ENCODE data around the gene DOK3.

Gene DOK3

DNA sequence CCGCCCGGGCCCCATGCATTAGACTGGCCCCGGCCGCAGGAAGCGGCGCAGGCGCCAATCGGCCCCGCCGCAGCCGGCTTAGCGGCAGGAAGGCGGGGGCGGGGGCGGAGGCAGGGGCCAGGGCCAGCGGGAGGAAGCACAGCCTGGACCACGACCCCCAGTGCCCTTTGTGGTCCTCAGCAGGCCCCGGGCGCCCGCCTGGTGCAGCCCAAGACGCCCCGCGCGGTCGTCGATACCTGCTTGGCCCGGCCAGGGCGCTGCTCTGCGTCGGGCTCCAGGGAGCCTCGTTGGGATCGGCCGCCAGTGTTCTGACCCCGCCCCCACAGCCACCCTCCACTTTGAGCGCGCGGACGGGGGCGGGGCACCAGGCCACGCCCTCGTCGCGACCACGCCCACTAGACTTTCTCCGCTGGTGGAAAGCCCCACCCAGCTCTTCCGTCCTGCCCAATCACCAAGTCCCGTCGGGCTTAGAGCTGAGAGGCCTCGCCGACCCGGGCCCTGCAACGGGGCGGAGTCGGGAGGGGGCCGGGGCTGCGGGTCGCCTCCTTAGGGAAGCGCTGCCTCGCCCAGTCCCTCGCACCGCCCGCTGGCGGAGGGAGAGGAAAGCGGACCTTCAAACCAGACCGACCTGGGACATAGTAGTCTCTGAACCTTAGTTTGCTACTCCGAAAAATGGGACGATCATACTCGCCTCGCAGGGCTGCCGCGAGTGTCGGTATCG, 12.2 kb downstream of the DOK3 start, which contains the start of gene PDLIM7:
PDLIM7 (minus strand) TSS at position 313 of the 721 bp plus-strand sequence. CDS start 1,092 bp downstream, outside the sequence.
- Histone ChIP-seq H3K4me3 (ENCODE audit: low read length) (peak within 1 kb of the TSS; percentile 76), H3K4me1 (ENCODE audit: control insufficient read depth, insufficient read depth, low read length) (peaks cover 31% of the 10 kb centered on the region), H3K36me3 (ENCODE audit: control insufficient read depth, insufficient read depth, low read length) (peaks cover 2% of the 10 kb centered on the region), H3K9ac (ENCODE audit: low read length) (peak within 1 kb of the TSS; percentile 81), H3K27ac (ENCODE audit: low read depth, low read length) (peak within 1 kb of the TSS; percentile 100), H3K27me3 (ENCODE audit: control insufficient read depth, insufficient read depth, low read length) (peaks cover 4% of the 10 kb centered on the region)

DNA sequence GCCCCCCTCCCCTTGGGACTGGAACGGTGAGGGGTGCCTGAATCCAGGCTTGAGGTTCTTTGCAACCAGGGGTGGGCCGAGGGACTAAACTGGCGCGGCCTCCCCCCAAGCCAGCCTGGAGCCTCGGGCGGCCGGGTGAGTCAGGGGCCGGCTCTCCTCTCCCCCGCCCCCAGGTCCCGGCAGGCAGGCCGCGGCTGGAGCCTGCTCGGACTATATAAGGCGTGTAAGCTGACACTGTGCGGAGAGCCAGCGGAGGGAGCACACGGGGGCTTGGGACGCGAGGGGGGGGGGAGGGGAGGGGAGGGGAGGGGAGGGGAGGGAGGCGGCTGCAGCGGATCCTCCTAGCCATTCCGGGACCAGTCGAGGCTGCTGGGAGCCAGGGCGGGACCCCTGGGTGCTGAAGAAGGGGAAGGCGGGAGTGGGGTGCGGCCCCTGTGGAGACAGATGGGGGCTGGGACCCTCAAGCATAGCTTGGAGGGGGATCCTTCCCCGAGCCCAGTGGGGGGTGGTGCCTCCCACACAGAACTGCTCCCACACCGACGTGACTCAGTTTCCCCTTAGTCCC, 12.8 kb downstream of the DOK3 start:
- H3K27ac ChIP-seq (ENCODE audit: low read depth, low read length): peak overlapping the region; percentile 100
- peak overlapping the region; percentile 81 for H3K9ac ChIP-seq (ENCODE audit: low read length)
- peaks cover 4% of the 10 kb centered on the region for H3K27me3 ChIP-seq (ENCODE audit: control insufficient read depth, insufficient read depth, low read length)
- peak overlapping the region; percentile 76 for H3K4me3 ChIP-seq (ENCODE audit: low read length)
- H3K36me3 ChIP-seq (ENCODE audit: control insufficient read depth, insufficient read depth, low read length): peaks cover 2% of the 10 kb centered on the region
- H3K4me1 ChIP-seq (ENCODE audit: control insufficient read depth, insufficient read depth, low read length): peaks cover 36% of the 10 kb centered on the region

DNA sequence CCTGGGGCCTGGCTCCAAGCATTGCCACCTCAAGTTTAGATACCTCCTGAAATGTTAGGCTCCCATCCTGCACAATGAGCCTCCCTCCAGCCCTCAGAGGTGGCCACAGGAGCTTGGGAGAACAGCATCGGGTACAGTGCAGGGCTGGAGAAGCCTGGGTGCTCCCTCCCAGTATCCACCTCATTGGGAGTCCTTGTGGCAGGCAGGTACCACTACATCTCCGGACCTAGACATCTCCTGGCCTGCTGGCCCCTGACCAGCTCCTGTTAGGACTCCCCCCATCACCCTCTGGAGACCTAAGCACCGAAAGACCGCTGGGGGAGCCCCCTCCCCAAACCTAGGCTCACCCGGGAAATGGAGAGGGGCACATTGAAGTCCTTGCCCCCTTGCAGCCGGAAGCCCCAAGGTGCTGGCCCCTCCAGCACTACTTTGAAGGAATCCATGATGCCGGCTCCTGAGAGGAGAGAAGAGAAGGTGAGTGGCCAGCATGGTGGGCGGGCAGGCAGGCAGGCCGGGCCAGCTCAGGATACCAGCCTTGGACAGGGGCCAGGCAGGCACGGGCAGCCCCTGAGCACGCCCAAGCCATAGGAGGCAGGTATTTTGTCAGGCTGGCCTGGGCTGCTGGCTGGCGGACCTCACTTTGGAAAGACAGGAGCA, 13.4 kb downstream of the DOK3 start:
- Histone ChIP-seq H3K4me1 (ENCODE audit: control insufficient read depth, insufficient read depth, low read length) (peaks cover 36% of the 10 kb centered on the region), H3K4me3 (ENCODE audit: low read length) (peak overlapping the region; percentile 72), H3K36me3 (ENCODE audit: control insufficient read depth, insufficient read depth, low read length) (peaks cover 2% of the 10 kb centered on the region), H3K27ac (ENCODE audit: low read depth, low read length) (peak overlapping the region; percentile 100), H3K27me3 (ENCODE audit: control insufficient read depth, insufficient read depth, low read length) (peaks cover 4% of the 10 kb centered on the region), H3K9ac (ENCODE audit: low read length) (peak overlapping the region; percentile 69)

DNA sequence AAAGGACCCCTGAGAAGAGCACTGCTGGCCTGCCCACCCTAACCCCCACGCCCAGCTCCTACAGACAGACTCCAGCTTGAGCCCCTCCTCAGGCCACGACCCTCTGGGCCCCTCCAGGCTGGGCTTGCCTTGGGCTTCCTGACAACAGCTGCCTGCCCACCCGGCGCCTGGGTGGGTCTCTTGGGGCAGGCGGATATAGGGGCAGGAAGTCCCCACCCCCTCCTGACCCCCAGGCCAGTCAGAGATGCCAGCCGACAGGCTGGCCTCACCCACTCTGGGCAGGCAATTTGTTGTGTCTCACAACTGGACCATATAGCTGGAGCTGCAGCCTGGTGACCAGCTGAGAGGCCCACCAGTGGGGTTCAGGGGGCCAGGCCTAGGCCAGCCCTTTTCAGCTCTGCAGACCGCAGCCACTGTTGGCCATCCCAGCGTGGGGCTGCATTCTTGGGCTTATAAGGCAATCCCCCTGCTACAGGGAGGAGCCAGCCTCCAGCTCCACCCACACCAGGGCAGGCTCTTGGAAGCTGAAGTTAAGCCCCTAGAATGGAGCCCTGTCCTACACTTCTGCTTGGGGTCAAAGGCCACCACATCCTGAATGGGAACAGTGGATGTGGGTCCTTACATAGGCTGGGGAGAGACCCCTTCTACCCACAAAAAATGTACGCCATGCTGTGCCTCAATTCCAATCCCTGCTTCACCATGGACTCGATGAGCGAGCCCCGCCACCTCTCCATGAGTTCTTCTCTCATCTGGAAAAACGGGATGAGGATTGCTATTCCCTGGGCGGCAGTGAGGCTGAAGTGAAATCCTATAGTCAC, 14.2 kb downstream of the DOK3 start:
- peak overlapping the region; percentile 100 for H3K27ac ChIP-seq (ENCODE audit: low read depth, low read length)
- peak overlapping the region; percentile 72 for H3K4me3 ChIP-seq (ENCODE audit: low read length)
- H3K4me1 ChIP-seq (ENCODE audit: control insufficient read depth, insufficient read depth, low read length): peaks cover 40% of the 10 kb centered on the region

DNA sequence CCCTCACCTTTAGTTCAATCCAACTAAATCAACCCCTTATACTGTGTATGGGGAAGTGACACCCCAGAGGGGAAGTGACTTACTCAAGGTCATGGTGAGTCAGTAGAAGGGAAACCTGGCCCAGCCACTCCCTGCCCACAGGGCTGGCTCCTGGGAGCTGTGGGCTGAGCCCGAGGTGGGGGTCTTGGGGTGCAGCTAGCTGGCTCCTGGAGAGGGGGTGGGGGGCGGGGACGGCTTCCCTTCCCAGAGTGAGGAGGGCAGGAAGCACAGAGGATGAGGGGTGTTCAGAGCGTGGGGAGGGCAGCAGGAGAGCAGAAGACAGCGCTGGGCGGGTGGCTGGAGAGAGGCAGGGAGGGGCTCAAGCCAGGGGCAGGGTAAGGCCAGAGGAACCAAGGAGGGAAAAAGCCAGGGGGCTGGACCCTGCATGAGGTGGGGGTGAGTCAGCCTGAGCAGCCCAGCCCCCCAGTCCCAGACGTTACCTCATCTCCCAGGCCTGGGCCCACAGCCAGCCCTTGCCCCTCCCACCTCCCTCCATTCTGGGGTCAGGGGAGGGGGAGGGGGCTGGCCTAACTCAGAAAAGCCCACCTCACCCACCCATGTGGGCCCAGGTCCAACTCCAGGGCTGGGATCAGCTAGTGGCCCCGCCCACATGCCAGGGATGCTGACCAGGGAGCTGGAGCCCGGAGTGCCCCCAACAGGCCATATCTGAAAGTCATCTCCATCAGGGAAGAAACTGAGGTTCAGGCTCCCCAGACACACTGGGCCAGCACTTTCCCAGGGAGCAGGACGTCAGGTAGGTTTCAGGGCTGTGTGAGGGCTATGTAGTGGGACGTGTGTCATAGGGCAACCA, 15.1 kb downstream of the DOK3 start:
- H3K27ac ChIP-seq (ENCODE audit: low read depth, low read length): peak overlapping the region; percentile 100
- H3K27me3 ChIP-seq (ENCODE audit: control insufficient read depth, insufficient read depth, low read length): peaks cover 4% of the 10 kb centered on the region
- H3K36me3 ChIP-seq (ENCODE audit: control insufficient read depth, insufficient read depth, low read length): peaks cover 7% of the 10 kb centered on the region
- H3K4me1 ChIP-seq (ENCODE audit: control insufficient read depth, insufficient read depth, low read length): peaks cover 42% of the 10 kb centered on the region
- peak overlapping the region; percentile 50 for H3K9ac ChIP-seq (ENCODE audit: low read length)
- peak overlapping the region; percentile 72 for H3K4me3 ChIP-seq (ENCODE audit: low read length)

More for the DNA sequence above, 14.2 kb downstream of the DOK3 start:
- Histone ChIP-seq H3K27me3 (ENCODE audit: control insufficient read depth, insufficient read depth, low read length) (peaks cover 4% of the 10 kb centered on the region), H3K9ac (ENCODE audit: low read length) (peak overlapping the region; percentile 69), H3K36me3 (ENCODE audit: control insufficient read depth, insufficient read depth, low read length) (peaks cover 2% of the 10 kb centered on the region)

DNA sequence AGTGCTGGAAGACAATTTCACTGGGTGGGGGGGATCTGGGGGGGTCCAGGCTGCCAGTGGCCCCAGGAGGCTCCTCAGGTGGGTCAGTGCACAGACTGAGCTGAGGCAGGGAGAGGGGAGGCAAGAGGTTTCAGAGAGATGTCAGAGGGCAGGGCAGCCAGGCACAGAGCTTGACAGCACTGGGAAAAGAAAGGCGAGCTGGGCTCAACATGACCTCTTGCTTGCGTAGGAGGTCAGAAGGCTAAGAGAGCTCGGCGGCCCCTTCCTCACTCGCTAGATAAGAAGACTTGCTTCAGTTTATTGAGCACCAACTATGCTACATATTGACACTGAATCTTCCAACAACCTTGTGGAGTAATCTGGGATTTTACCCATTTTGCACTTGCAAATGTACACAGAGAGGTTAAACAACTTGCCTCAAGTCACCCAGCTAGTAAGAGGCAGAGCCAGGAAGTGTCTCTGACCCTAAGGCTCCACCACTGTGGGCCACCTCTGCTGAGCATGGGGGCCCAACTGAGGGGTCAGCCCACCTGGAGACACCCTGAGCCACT, 15.8 kb downstream of the DOK3 start:
- peaks cover 42% of the 10 kb centered on the region for H3K4me1 ChIP-seq (ENCODE audit: control insufficient read depth, insufficient read depth, low read length)

DNA sequence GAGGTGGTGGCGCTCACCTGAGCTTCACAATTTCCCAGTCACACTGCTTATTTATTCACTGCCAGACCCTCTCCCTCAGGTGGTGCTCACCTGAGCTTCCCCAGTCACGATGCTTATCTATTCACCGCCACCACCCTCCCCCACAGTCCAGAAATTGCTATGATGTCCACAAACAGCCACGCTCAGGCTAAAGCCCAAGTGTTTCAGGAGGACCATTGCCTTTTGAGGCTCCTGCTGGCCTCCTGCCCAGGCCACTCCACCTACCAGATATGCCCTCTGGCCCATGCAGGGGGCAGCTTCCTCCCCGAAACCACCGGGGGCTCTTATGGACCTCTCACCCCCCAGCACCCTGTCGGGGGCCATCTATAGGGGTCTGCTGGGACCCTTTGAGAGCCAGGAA, 16.8 kb downstream of the DOK3 start:
- no peaks in the 10 kb centered on the region for H3K27me3 ChIP-seq (ENCODE audit: control insufficient read depth, insufficient read depth, low read length)
- no peak overlapping the region for H3K9ac ChIP-seq (ENCODE audit: low read length)
- H3K36me3 ChIP-seq (ENCODE audit: control insufficient read depth, insufficient read depth, low read length): peaks cover 18% of the 10 kb centered on the region
- H3K27ac ChIP-seq (ENCODE audit: low read depth, low read length): peak overlapping the region; percentile 100
- H3K4me1 ChIP-seq (ENCODE audit: control insufficient read depth, insufficient read depth, low read length): peaks cover 38% of the 10 kb centered on the region
- H3K4me3 ChIP-seq (ENCODE audit: low read length): peak overlapping the region; percentile 37

More for the DNA sequence above, 15.8 kb downstream of the DOK3 start:
- Histone ChIP-seq H3K36me3 (ENCODE audit: control insufficient read depth, insufficient read depth, low read length) (peaks cover 11% of the 10 kb centered on the region), H3K27me3 (ENCODE audit: control insufficient read depth, insufficient read depth, low read length) (peaks cover 4% of the 10 kb centered on the region), H3K27ac (ENCODE audit: low read depth, low read length) (peak overlapping the region; percentile 100), H3K9ac (ENCODE audit: low read length) (no peak overlapping the region), H3K4me3 (ENCODE audit: low read length) (peak overlapping the region; percentile 22)

DNA sequence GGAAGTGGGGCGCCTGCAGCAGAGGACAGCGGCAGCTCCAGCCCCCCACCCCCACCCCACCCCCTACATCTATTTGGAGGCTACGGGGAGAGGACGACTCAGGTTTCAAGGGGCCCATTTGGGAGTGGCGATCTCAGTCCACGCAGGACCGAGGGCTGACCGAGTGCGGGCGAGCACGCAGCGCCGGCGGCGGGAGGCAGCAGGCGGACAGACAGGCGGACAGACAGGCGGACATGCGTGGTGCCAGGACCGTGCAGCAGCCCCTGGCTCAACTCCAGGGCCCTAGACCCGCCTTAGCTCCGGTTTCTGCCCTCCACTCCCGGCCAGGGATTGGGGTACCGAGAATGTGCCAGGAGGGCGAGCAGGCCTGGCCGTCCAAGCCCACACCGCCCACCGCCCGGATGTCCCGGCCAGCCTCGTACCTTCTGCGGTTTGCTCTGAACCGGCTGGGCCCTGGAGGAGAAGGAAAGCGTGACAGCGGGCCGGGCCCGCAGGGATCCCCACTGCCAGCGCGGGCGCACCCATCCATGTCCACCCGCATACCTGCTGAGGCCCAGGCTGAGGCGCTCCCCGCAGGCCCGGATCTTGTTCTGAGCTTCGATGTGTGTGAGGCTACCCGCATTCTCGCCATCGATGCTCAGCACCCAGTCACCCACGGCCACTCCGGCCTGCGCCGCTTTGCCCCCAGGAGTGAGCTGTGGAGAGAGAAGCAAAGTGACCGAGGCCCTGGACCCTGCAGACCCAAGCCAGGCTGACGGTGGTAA, 17.5 kb downstream of the DOK3 start:
- H3K36me3 ChIP-seq (ENCODE audit: control insufficient read depth, insufficient read depth, low read length): peaks cover 23% of the 10 kb centered on the region
- H3K27ac ChIP-seq (ENCODE audit: low read depth, low read length): peak overlapping the region; percentile 100
- no peak overlapping the region for H3K9ac ChIP-seq (ENCODE audit: low read length)
- no peaks in the 10 kb centered on the region for H3K27me3 ChIP-seq (ENCODE audit: control insufficient read depth, insufficient read depth, low read length)
- H3K4me1 ChIP-seq (ENCODE audit: control insufficient read depth, insufficient read depth, low read length): peaks cover 38% of the 10 kb centered on the region
- peak overlapping the region; percentile 37 for H3K4me3 ChIP-seq (ENCODE audit: low read length)

DNA sequence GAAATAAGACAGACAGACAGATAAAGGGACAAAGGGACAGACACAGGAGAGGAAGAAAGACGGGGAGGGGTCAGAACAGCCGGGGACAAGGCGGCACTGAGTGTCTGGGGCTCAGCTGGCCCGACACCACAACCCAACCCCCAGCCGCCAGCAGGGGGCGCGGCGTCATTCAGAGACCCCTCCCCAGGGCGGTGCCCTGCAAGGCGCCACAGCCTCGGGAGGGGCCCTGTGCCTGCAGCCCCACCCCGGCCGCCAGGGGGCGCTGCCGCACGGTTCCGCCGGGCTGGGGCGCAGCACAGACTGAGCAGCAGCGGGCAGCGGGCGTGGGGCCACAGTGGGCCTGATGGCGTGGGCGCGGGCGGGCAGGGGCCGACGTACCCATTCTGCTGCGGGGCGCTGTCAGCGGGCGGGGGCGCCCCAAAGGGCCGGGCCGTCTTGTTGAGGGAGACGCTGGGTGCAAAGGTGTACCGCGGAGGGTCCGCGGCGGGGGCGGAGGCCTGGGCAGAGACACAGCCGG, 18.1 kb downstream of the DOK3 start:
- H3K27ac ChIP-seq (ENCODE audit: low read depth, low read length): peak overlapping the region; percentile 100
- H3K9ac ChIP-seq (ENCODE audit: low read length): no peak overlapping the region

DNA sequence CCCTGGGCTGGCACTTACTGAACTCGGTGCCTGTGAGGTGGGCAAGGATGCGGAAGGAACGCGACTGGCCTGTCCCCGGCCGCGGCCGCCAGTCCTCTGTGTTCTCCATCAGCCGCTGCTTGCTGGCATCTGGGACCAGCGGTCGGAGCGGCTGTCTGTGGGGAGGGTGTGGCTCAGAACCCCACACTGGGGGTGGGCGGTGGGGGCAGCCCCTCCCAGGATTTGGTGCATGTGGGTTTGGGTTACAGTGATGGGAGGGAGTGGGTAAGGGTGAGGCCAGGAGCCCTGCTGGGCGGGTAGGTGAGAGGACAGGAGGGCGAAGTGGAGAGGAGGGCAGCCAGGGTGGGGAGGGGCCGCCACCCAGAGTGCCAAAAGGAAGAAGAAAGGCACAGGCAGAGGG, 18.6 kb downstream of the DOK3 start:
- H3K9ac ChIP-seq (ENCODE audit: low read length): no peak overlapping the region
- no peaks in the 10 kb centered on the region for H3K27me3 ChIP-seq (ENCODE audit: control insufficient read depth, insufficient read depth, low read length)
- no peak overlapping the region for H3K4me3 ChIP-seq (ENCODE audit: low read length)
- H3K4me1 ChIP-seq (ENCODE audit: control insufficient read depth, insufficient read depth, low read length): peaks cover 37% of the 10 kb centered on the region
- peaks cover 26% of the 10 kb centered on the region for H3K36me3 ChIP-seq (ENCODE audit: control insufficient read depth, insufficient read depth, low read length)
- peak overlapping the region; percentile 100 for H3K27ac ChIP-seq (ENCODE audit: low read depth, low read length)

More for the DNA sequence above, 18.1 kb downstream of the DOK3 start:
- no peaks in the 10 kb centered on the region for H3K27me3 ChIP-seq (ENCODE audit: control insufficient read depth, insufficient read depth, low read length)
- no peak overlapping the region for H3K4me3 ChIP-seq (ENCODE audit: low read length)
- H3K4me1 ChIP-seq (ENCODE audit: control insufficient read depth, insufficient read depth, low read length): peaks cover 38% of the 10 kb centered on the region
- H3K36me3 ChIP-seq (ENCODE audit: control insufficient read depth, insufficient read depth, low read length): peaks cover 25% of the 10 kb centered on the region

Measured in rectal smooth muscle tissue (tissue), 1 donor.